GM21737 (cell line): ENCODE results near the gene ARMC5.
"Not testable (repeated sequence)": the region's sequence is repeated elsewhere in the genome, so short reads cannot be mapped to it uniquely, and the experiment has no call there.

Experiments
- ATAC-seq: cut with Tn5 transposase; IDR thresholded peaks from one replicate; pipeline ENCODE4 v1.9.1; 2021; ENCODE audit warnings: mild to moderate bottlenecking, moderate library complexity; ENCODE audit not compliant: unreplicated experiment

The ARMC5 gene

DNA sequence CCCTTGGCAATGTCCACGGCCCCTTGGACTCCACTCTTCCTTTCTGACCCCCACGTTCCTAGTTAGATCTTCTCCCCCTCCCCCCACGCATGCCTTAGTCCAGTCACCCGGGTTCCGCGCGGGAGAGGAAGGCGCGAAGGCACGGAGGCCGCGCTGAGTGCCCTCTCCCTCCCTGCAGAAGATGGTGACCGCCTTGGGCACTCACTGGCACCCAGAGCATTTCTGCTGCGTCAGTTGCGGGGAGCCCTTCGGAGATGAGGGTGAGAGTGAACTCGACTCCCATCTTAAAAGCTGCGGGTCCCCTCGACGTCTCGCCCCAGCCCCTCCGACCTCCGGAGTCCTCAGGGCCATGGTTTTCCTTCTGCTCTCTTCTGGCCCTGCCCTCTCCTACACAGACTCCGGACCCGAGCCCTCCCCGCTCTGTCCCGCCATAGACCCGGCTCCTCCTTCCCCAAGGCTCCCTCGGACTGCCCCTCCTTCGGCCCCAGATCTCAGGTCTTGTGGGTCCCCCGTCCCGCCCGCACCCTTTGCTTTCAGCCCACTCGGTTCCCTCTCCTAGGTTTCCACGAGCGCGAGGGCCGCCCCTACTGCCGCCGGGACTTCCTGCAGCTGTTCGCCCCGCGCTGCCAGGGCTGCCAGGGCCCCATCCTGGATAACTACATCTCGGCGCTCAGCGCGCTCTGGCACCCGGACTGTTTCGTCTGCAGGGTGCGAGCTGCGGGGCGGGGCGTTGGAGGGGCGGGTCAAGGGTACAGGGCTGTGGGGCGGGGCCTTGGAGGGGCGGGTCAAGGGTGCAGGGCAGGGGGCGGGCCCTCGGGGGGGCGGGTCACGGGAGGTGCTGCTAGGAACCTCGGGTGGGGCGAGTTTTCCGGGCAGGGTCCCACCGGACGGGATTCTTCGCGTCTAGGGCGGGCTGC, 17.3 kb downstream of the ARMC5 start:
- peak; percentile 56 for ATAC-seq

DNA sequence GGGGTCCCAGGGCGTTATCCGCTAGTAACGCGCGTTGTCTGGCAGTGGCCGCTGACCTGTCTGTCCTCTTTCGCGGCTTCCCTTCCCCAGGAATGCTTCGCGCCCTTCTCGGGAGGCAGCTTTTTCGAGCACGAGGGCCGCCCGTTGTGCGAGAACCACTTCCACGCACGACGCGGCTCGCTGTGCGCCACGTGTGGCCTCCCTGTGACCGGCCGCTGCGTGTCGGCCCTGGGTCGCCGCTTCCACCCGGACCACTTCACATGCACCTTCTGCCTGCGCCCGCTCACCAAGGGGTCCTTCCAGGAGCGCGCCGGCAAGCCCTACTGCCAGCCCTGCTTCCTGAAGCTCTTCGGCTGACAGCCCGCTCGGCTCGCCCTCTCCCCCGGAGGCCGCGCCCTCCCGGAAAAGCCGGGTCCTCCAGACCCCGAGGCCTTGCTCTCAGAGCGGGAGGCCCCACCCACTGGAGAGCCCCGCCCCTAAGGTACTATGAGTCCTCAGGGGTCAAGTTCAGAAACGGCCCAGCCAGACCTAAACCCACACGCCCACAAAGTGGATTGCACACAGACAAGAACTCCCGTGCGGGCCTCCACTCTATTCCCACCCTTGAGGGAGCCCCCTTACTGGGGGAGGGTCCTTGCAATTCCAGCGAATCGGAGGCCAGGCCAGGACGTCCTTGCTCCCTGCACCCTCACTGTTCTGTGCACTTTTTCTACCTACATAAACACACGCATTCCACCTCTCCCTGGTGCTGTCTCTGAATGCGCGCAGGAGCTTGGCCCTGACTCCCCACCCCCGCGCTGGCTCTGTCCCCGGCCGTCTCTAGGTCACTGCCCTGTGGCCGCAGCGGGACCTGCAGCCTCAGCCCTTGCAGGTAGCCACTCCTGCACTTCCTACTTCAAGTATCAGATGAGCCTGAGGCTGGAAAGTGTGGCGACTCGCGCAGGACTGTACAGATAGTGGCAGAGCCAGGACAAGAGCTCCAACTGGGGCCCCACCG, 18.2 kb downstream of the ARMC5 start:
- no peak for ATAC-seq

DNA sequence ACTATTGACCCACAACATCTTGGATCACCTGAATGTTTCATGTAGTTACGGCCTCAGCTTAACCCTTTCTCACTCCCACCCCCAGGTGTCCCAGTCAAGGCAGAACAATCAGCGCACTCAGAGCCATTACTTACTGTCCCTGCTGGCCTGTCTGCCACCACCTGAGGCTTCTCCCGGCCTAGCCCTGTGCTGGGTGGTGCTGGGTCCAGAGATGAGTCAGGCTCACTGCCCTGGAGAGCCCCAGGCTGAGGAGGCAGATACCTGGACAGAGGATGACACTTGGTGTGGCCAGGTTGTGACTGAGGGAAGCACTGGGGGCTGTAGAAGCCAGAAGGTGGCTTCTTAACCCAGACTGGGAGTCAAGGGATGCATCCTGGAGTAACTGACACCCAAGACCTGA, 19.7 kb downstream of the ARMC5 start:
- ATAC-seq: no peak

DNA sequence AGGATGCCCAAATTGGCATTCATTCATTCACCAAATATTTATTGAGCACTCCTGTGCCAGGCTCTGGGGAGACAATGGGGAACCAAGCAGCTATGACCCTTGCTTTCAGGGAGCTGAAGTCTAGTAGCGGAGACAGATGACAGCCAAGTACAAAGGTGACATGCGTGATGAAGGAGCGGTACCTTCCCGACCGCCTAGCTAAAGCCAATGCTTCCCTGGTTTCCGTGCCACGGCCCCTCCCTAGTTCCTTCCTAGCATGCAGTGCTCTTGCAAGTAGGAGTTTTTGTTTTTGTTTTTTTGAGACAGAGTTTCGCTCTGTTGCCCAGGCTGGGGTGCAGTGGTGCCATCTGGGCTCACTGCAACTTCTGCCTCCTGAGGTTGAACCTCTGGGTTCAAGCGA, 20.4 kb downstream of the ARMC5 start:
- ATAC-seq: no peak

DNA sequence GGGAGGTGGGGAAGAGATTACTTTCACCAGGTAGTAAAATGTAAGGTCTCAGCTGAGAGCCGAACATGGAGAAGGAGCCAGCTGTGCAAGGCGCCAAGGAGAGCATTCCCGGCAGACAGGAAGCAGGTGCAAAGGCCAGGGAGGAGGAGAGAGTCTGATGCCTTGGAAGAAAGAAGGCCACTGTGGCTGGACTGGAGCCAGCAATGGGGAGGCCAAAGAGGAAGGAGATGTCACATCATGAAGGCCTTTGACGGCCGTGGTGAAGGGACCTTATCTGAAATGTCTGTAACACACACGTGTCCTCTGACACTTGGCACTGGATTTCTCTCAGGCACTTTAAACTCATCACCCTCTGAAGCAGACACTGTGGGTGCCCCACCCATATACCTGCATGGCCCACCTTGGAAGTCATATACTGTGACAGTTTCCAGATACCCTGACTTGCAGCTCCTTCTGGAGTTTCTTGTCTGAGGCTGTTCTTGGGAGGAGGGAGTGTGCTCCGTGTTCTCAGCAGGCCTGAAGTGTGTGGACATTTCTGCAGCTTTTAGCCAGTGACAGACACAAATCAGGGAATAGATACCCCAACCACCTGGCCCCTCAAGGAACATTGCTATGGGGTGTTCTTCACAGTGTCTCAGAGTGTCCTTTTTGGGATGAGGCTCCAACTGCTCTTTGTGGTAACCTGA, 21.7 kb downstream of the ARMC5 start:
- no peak for ATAC-seq

DNA sequence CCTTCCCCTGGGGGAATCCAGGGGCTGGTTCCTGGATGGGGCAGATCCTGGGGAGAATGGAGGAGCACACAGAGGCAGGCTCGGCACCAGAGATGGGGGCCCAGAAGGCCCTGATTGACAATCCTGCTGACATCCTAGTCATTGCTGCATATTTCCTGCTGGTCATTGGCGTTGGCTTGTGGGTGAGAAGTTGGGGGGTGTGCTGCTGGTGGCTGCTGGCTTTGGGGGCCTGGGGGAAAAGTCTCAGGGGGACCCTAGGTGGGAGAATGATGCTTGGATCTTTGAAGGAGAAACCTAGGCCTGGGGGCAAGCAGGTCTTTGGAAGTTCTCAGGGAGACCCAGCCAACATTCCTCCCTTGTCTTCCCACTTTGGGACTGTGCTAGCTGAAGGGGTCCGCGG, 23.8 kb downstream of the ARMC5 start, which contains the start of gene SLC5A2:
Gene SLC5A2, plus strand, starts transcription at position 43 of the 400 bp plus-strand sequence. Its CDS starts 14 bp downstream, at position 57.
- ATAC-seq: no peak

DNA sequence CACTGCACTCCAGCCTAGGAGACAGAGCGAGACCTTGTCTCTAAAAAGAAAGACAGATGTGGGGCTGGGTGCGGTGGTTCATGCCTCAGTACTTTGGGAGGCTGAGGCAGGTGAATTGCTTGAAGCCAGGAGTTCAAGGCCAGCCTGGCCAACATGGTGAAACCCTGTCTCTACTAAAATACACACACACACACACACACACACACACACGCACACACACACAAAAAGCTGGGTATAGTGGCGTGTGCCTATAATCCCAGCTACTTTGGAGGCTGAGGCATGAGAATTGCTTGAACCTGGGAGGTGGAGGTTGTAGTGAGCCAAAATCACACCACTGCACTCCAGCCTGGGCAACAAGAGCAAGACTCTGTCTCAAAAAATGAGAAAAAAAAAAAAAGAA, 24.7 kb downstream of the ARMC5 start:
- ATAC-seq: not testable (repeated sequence)

DNA sequence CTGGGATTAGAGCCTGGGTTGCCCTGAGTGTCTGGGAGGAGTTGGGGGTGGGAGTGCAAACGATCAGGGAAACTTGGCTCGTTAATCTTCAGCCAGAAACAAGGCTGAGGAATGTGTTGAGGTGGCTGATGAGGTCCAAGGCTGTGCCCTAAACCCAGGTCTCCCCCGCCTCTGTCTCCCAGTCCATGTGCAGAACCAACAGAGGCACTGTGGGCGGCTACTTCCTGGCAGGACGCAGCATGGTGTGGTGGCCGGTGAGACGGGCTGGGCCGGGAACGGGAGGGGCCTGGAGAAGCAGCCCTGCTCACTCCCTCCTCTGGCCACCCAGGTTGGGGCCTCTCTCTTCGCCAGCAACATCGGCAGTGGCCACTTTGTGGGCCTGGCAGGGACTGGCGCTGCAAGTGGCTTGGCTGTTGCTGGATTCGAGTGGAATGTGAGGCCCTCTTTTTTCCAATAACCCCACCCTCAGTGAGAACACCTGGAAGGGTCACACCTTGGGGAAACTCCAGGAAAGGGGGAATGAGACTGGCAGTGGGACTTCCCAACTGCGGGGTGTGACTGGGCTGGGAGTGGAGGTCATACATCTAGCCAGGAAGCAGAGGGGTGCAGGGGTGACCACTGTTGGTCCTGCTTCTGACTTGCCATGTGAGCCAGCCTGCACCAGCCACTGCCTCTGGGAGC, 25.3 kb downstream of the ARMC5 start:
- ATAC-seq: no peak

DNA sequence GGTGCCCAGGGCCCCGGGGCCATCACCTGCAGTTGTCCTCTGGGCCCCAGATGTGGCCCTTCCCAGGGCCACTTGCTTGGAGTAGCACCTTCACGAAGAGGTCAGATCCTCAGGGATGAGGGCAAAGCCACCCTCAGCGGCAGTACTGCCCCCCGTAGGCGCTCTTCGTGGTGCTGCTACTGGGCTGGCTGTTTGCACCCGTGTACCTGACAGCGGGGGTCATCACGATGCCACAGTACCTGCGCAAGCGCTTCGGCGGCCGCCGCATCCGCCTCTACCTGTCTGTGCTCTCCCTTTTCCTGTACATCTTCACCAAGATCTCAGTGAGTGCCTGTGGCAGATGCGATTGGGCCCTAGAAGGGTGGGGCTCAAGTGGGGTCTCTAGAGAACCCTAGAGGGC, 26.3 kb downstream of the ARMC5 start:
- no peak for ATAC-seq

DNA sequence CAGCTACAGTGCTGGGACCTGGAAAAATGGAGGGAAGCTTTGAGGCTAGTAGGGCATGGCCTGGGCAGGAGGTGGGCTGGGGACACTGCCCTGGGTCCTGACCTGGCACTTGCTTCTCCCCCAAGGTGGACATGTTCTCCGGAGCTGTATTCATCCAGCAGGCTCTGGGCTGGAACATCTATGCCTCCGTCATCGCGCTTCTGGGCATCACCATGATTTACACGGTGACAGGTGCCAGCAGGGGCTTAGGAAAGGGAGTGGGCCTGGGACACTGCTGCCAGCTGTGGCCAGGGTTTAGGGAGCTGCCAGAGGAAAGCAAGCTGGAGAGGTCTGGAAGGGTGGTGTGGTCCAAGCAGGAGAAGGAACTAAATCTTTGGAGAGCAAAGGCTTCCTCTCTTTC, 26.7 kb downstream of the ARMC5 start:
- ATAC-seq: no peak

DNA sequence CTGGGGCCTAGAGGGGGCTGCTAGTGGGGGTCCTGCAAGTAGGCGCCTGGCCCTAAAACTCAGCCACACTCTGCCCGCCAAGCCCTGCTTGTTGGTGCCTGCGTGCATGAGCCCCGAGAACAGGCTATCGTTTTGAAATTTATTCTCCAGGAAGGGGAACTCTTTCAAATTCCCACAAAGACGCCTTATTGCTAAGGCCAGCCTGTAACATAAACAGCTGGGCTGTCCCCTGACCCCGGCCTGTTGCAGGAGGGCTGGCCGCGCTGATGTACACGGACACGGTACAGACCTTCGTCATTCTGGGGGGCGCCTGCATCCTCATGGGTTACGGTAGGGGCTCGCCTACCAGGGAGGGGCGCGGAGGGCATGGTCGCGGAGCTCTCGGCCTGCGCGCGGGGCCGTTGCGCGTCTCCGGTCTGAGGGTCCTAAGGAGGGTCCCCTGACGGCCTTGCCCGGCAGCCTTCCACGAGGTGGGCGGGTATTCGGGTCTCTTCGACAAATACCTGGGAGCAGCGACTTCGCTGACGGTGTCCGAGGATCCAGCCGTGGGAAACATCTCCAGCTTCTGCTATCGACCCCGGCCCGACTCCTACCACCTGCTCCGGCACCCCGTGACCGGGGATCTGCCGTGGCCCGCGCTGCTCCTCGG, 27.9 kb downstream of the ARMC5 start:
- no peak for ATAC-seq

DNA sequence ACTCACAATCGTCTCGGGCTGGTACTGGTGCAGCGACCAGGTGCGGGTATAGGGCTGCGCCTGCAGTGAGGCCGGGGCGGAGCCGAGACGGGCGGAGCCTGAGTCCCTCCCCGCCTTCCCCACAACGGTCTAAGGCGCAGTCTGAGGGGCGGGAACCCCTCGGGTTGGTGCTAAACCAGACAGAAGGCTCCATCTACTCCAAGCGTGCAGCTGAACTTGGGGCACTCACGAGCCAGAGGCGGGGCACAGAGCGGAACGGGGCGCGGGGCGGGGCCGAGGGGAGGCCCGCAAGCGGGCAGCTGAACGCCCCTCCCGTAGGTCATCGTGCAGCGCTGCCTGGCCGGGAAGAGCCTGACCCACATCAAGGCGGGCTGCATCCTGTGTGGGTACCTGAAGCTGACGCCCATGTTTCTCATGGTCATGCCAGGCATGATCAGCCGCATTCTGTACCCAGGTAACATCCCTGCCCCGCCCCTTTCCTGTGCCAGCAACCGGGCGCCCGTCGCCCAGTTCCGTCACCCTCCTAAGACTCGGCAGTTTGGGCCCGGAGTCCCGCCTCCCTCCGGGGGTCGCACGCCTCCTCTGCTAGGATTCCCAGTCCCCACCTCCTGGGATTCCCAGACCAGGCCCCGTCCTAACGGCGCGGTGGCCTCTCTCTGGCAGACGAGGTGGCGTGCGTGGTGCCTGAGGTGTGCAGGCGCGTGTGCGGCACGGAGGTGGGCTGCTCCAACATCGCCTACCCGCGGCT, 28.6 kb downstream of the ARMC5 start:
- peak; percentile 80 for ATAC-seq

DNA sequence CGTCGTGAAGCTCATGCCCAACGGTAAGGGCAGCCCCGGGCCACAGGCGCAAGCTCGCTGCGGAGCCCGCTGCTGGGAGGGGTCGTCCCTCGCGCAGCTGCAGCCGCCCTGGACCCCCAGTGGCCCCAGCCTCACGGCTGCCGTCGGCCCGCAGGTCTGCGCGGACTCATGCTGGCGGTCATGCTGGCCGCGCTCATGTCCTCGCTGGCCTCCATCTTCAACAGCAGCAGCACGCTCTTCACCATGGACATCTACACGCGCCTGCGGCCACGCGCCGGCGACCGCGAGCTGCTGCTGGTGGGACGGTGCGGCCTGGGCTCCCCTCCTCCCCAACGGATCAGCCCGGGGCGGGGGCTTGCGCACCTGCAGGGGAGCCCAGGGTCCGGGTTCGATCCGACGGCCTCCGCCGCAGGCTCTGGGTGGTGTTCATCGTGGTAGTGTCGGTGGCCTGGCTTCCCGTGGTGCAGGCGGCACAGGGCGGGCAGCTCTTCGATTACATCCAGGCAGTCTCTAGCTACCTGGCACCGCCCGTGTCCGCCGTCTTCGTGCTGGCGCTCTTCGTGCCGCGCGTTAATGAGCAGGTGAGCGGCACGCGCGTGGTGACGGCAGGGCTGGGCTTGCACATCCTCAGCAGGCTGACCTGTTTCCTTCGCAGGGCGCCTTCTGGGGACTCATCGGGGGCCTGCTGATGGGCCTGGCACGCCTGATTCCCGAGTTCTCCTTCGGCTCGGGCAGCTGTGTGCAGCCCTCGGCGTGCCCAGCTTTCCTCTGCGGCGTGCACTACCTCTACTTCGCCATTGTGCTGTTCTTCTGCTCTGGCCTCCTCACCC, 29.4 kb downstream of the ARMC5 start:
- ATAC-seq: no peak

DNA sequence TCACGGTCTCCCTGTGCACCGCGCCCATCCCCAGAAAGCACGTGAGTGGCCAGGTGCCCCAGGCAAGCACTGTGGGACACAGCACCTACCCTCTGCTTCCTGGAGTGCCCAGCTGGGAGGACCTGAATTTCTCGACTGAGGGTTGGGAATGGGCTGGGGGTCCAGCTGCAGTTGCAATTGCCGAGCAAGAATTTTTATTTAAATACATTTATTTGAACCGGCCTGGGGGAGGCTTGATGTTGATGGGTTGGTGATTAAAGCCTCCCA, 29.9 kb downstream of the ARMC5 start:
- no peak for ATAC-seq

DNA sequence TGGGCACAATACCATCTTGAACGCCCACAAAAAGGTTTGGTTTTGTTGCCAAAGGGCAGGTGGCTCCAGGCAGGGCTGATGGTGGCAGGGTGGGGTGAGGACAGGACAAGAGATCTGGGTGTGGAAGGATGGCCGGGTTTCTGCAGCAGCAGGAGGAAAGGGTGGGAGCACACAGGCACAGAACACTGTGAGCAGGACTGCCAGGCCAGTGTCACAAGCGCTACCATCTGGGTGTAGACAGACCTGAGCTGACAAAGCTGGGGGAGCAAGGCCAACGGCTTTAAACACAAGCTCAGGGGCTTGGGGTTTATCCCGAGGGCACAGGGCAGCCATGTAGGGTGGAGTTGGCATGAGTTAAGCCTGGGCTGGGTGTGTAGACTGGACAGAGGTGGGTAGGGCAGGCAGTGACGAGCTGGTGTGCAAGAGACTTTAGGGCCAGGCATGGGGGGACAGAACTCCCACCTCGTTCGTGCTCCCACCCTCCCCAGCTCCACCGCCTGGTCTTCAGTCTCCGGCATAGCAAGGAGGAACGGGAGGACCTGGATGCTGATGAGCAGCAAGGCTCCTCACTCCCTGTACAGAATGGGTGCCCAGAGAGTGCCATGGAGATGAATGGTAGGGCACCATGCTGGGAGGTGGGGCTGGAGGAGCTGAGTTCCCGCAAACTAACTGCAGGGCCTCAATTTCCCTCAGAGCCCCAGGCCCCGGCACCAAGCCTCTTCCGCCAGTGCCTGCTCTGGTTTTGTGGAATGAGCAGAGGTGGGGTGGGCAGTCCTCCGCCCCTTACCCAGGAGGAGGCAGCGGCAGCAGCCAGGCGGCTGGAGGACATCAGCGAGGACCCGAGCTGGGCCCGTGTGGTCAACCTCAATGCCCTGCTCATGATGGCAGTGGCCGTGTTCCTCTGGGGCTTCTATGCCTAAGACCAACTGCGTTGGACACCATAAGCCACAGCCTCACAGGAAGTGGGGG, 30.6 kb downstream of the ARMC5 start:
- ATAC-seq: no peak

DNA sequence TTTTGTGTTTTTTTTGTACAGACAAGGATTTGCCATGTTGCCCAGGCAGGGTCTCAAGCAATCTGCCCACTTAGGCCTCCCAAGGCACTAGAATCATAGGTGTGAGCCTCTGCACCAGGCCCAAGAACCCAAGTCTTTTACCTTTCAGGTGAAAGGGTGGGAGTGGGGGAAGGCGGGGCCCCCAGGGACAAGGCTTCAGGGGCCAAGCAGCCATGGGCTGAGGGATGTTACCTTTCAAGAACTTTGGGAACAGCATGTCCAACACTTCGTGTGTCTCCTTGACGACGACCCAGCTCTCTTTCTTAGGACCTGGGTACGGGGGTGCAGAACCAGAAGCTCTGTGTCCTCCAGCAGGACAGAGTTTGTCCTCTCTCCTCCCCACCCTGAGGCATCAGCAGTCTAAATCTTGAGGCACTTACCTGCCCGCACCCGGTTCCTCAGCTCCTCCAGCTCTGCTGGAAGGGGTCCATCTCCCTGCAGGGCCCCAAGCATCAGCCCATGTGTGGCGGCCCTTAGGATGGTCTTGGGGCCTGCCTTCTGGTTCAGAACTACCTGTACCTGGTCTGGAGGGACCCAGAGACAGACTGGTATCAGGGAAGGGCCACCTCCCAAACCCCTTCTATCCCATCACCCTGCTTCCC, 32.6 kb downstream of the ARMC5 start:
- no peak for ATAC-seq
